B cell (primary cell): Measurements from ENCODE around the gene THSD7B. TPM values are rescaled to one million over a fixed set of nuclear protein-coding genes. Genes with fewer than 3 reads are reported as not detected.
"Not testable (repeated sequence)": the region's sequence is repeated elsewhere in the genome, so short reads cannot be mapped to it uniquely, and the experiment has no call there.

Experiments used
- ATAC-seq: fragments of 200-7000 bp; cut with Tn5 transposase; one replicate; pipeline ENCODE4 v1.10.0; 2021; ENCODE audit warnings: low read depth, mild to moderate bottlenecking, moderate number of reproducible peaks, moderate library complexity
- CTCF ChIA-PET: fragments of 350-600 bp; sonication (Branson Sonifier 250); formaldehyde crosslinking; loops from one replicate; lab custom pipeline; 2021; ENCODE audit warnings: antibody characterized with exemption, inconsistent platforms; lab: Charles Lee
- POLR2A ChIA-PET: fragments of 350-600 bp; sonication (Branson Sonifier 250); formaldehyde crosslinking; loops from one replicate; lab custom pipeline; 2021; ENCODE audit warnings: antibody characterized with exemption; lab: Charles Lee
- DNase-seq: peaks from one replicate; pipeline ENCODE4 v3.0.0; 2013
- H2AFZ ChIP-seq: 2 replicates; pipeline ENCODE4 v1.6.1; 2012; ENCODE audit warnings: mild to moderate bottlenecking, low read depth, low read length; ENCODE audit not compliant: insufficient read depth, poor library complexity, severe bottlenecking
- H3K27ac ChIP-seq, 2 donors: 1 replicate in 1 of 2; 2 replicates in 1 of 2; pipeline ENCODE4 v1.5.1; 2012 to 2013; ENCODE audit warnings: low read length in 2 of 2, mild to moderate bottlenecking in 2 of 2, moderate library complexity in 1 of 2
- H3K27me3 ChIP-seq, 4 experiments: fragments of 200-600 bp in 1 of 4; sonication (generic) in 1 of 4; replicated peaks in 1 of 4; 1 replicate in 2 of 4; 2 replicates in 2 of 4; pipeline versions ENCODE4 v1.6.1 to v1.7.0; 2013 to 2016; ENCODE audit warnings: low read length in 3 of 4, mild to moderate bottlenecking in 2 of 4, mixed read lengths in 1 of 4, moderate library complexity in 1 of 4; ENCODE audit not compliant: insufficient read depth in 4 of 4, control insufficient read depth in 3 of 4; ENCODE audit errors: control extremely low read depth in 1 of 4
- H3K36me3 ChIP-seq, 2 experiments: replicated peaks in 1 of 2; 1 replicate in 1 of 2; 2 replicates in 1 of 2; pipeline versions ENCODE4 v1.6.1 to v1.7.1; 2013; ENCODE audit warnings: low read length in 1 of 2; ENCODE audit not compliant: insufficient read depth in 2 of 2, control insufficient read depth in 1 of 2; ENCODE audit errors: control extremely low read depth in 1 of 2, extremely low read depth in 1 of 2
- H3K4me1 ChIP-seq, 2 donors: fragments of 200-600 bp in 1 of 2; sonication (generic) in 1 of 2; 1 replicate in 1 of 2; 2 replicates in 1 of 2; pipeline versions ENCODE4 v1.5.1 to v1.6.1; 2013 to 2017; ENCODE audit warnings: low read length in 2 of 2; ENCODE audit not compliant: control insufficient read depth in 2 of 2, insufficient read depth in 2 of 2
- H3K4me2 ChIP-seq: replicated peaks from 2 replicates; pipeline ENCODE3; 2012; ENCODE audit warnings: mild to moderate bottlenecking, low read depth, low read length; ENCODE audit not compliant: poor library complexity, severe bottlenecking
- H3K4me3 ChIP-seq, 5 experiments: fragments of 200-600 bp in 1 of 5; sonication (generic) in 1 of 5; 1 replicate in 3 of 5; 2 replicates in 2 of 5; pipeline versions ENCODE4 v1.5.1 to v1.7.0; 2011 to 2016; ENCODE audit warnings: low read length in 4 of 5, mild to moderate bottlenecking in 4 of 5, low read depth in 2 of 5, control low read depth in 1 of 5, moderate library complexity in 1 of 5; ENCODE audit not compliant: insufficient read depth in 1 of 5; ENCODE audit errors: control extremely low read depth in 1 of 5, extremely low read depth in 1 of 5
- H3K79me2 ChIP-seq: fragments of 200-600 bp; sonication (generic); one replicate; pipeline ENCODE4 v1.6.0; 2016; ENCODE audit warnings: low read length; ENCODE audit not compliant: control insufficient read depth, insufficient read depth
- H3K9ac ChIP-seq: fragments of 200-600 bp; sonication (generic); 2 replicates; pipeline ENCODE4 v1.6.1; 2017; ENCODE audit warnings: mild to moderate bottlenecking, low read length, moderate library complexity
- H3K9me3 ChIP-seq, 3 donors: one replicate each; pipeline versions ENCODE4 v1.6.1 to v1.7.1; 2013; ENCODE audit warnings: low read length in 2 of 3; ENCODE audit not compliant: control insufficient read depth in 2 of 3, insufficient read depth in 1 of 3; ENCODE audit errors: control extremely low read depth in 1 of 3
- H4K20me1 ChIP-seq: 2 replicates; pipeline ENCODE4 v1.6.0; 2012; ENCODE audit warnings: mild to moderate bottlenecking, low read length; ENCODE audit not compliant: insufficient read depth, control insufficient read depth, poor library complexity, severe bottlenecking
- H3K27ac Mint-ChIP-seq: one replicate; pipeline ENCODE4 v1.8.0; 2021; ENCODE audit warnings: mixed read lengths
- H3K27me3 Mint-ChIP-seq: one replicate; pipeline ENCODE4 v1.8.0; 2021; ENCODE audit warnings: mixed read lengths
- H3K4me1 Mint-ChIP-seq: one replicate; pipeline ENCODE4 v1.8.0; 2021; ENCODE audit warnings: mixed read lengths
- H3K4me3 Mint-ChIP-seq: one replicate; pipeline ENCODE4 v1.8.0; 2021; ENCODE audit warnings: mixed read lengths
- H3K9me3 Mint-ChIP-seq: one replicate; pipeline ENCODE4 v1.8.0; 2022; ENCODE audit warnings: mixed read lengths; ENCODE audit not compliant: insufficient read depth
- CTCF ChIP-seq: fragments of 200-600 bp; IDR thresholded peaks from one replicate; pipeline ENCODE4 v1.8.0; 2022; ENCODE audit warnings: antibody characterized with exemption, mild to moderate bottlenecking
- EZH2 ChIP-seq: IDR thresholded peaks from 2 replicates; pipeline ENCODE4 v1.6.1; 2012; ENCODE audit warnings: borderline replicate concordance, low read depth, mild to moderate bottlenecking, moderate library complexity, low read length; ENCODE audit not compliant: insufficient read depth, poor library complexity, severe bottlenecking
- WGBS: methylation state at CpG from one replicate; pipeline ENCODE4 v1.1.5; 2013; ENCODE audit warnings: missing lambda C conversion rate; ENCODE audit not compliant: insufficient coverage; 5-methylcytosine and 5-hydroxymethylcytosine counted together
- intact Hi-C: fragments of 100-400 bp; cut with micrococcal nuclease; formaldehyde crosslinking; loops from one replicate; pipeline ENCODE4 v1.10.0; 2022
- polyA plus RNA-seq: library from polyadenylated mRNA; depleted of rRNA; stranded (reverse); fragments of >200 nt; gene quantifications from 2 replicates; pipeline ENCODE4 v1.2.3, GENCODE V29; 2012
- total RNA-seq, 2 donors: library from RNA; stranded (reverse); fragments of 120-200 nt in 1 of 2; gene quantifications; 1 replicate in 1 of 2; 2 replicates in 1 of 2; pipeline versions ENCODE4 v1.2.3 to v1.2.4, GENCODE V29; 2013 to 2022

THSD7B gene
- total and polyA plus RNA-seq, 2 donors (not counting 1 experiment from before 2014, with no cell fraction given) = 0.76 TPM; not detected in 1

- DNase-seq (no peak), ATAC-seq (no peak)
- TF ChIP-seq EZH2 (no peak), CTCF (no peak)
- Histone ChIP-seq H3K4me3 (no peak overlapping the region), H3K27me3 (no peaks in the 10 kb centered on the region), H3K27ac (no peak overlapping the region), H4K20me1 (no peaks in the 10 kb centered on the region), H3K4me1 (no peaks in the 10 kb centered on the region), H3K9me3 (no peaks in the 10 kb centered on the region), H3K36me3 (no peaks in the 10 kb centered on the region), H3K9ac (no peak overlapping the region), H3K4me2 (no peak overlapping the region), H3K79me2 (no peaks in the 10 kb centered on the region), H2AFZ (no peak overlapping the region)
- Mint-ChIP-seq H3K27ac (no peak overlapping the region), H3K4me1 (no peaks in the 10 kb centered on the region), H3K4me3 (no peak overlapping the region), H3K27me3 (no peaks in the 10 kb centered on the region), H3K9me3 (no peaks in the 10 kb centered on the region)
- ChIA-PET POLR2A (no interaction called here), CTCF (no interaction called here)
- no CpG with 5 or more reads among the region's 1 CpG for WGBS
- intact Hi-C loops = no loop called here
Observed at GRCh38 chr2:137321566-137321965, 556.2 kb downstream of the THSD7B start.

GRCh38 chr2:137331562-137331961 is 566.2 kb downstream of the THSD7B start:
- POLR2A ChIA-PET, CTCF ChIA-PET: not testable (repeated sequence)

More at GRCh38 chr2:137331562-137331961, 566.2 kb downstream of the THSD7B start:
- H4K20me1 ChIP-seq, H3K27ac ChIP-seq, H2AFZ ChIP-seq, intact Hi-C loops, H3K9me3 Mint-ChIP-seq, H3K4me1 Mint-ChIP-seq, H3K4me3 ChIP-seq, DNase-seq, H3K27me3 ChIP-seq, H3K4me2 ChIP-seq, H3K4me3 Mint-ChIP-seq, ATAC-seq, H3K27me3 Mint-ChIP-seq, H3K79me2 ChIP-seq, H3K27ac Mint-ChIP-seq, H3K4me1 ChIP-seq, H3K9ac ChIP-seq, H3K36me3 ChIP-seq: not testable (repeated sequence)
- H3K9me3 ChIP-seq = peaks cover 0 to 18% (median 0%) of the 10 kb centered on the region in 3 donors
- 95% methylated on average over 20 of the region's 25 CpGs for WGBS
